GM19463 (cell line): Measurements from ENCODE around the gene GNPDA2.
A peak's percentile ranks its signal among the peaks of the same experiment; 100 is the strongest.

Experiments
- ATAC-seq: cut with Tn5 transposase; IDR thresholded peaks from one replicate; pipeline ENCODE4 v1.9.1; 2021; ENCODE audit warnings: mild to moderate bottlenecking, moderate library complexity; ENCODE audit not compliant: unreplicated experiment

GNPDA2 gene

DNA sequence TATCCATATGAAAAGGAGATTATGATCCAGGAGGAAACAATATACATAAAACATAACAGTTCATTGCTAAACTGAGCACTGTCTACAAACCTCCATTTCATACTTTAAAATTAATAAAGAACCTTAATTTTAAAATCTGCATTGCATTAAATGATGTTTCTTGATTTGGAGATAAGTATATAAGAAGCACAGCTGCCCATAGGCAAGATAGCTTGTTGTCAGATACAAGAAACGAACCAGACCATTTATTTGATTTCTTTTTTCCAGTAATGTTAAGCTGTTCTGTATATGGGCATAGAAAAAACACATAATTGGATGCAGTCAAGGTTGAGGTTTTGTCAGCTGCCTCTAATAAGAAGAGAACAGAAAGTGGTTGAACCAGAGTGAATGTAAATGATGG, 41.7 kb downstream of the GNPDA2 start:
- ATAC-seq = no peak

DNA sequence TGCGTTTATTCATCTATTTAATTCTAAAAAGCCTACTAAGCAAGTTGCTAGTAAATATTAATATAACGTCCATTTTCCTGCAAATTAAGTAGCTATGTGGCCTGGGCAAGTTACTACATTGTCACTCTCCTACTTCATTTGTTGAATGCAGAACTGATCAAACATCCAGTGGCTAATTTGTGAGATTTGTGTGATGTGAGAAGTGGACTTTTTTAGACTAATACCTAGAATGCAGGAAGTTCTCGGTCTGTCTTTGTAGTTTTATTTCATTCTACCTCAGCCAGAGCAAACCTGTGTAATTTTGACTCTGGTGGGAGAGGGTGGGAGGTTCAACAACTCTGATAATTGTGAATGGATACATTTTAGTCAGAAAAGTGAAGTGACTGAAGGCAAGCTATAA, 47.3 kb downstream of the GNPDA2 start:
- ATAC-seq = no peak

DNA sequence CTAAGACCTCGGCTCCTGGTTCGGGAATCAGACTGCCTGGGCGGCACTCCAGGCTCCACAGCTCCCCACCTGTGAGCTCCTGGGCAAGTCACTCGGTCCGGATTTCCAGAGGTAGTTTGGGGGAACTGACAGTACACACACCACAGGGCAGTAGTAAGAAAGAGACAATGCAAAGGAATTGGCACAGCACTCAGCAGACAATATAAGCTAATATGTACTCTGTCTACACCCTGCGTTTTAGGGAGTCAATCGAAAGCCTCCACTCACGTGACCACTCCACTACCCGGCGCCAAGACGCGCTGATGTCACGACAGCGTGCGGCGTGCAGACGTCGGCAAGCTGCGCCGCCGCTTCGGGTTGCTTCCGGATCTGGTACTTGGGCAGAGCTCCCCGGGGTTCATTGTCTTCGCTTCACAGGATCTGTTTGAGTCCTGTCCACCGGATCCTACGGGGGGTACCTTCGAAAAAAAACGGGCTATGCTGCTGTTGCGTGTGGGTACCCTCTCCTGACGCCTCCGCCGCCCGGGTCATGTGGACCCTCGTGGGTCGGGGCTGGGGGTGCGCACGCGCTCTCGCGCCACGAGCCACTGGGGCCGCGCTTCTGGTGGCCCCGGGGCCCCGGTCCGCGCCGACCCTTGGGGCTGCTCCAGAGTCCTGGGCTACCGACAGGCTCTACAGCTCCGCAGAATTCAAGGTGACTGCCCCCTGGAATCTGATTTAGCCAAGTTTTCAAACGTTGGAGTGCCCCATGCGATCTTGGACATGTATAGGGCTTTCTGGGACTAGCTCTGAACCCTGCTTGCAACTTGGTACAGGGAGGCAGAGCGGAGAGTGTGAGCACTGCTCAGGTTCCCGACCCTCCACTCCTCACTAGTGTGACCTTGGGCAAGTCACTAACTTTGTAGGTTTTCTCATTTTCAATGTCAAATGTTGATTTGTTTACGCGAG, 48.0 kb downstream of the GNPDA2 start, which contains the start of gene GUF1:
Gene GUF1 (plus strand): TSS at position 327 of the 948 bp plus-strand sequence. CDS start 203 bp downstream, at position 530.
- peak; percentile 95 for ATAC-seq

DNA sequence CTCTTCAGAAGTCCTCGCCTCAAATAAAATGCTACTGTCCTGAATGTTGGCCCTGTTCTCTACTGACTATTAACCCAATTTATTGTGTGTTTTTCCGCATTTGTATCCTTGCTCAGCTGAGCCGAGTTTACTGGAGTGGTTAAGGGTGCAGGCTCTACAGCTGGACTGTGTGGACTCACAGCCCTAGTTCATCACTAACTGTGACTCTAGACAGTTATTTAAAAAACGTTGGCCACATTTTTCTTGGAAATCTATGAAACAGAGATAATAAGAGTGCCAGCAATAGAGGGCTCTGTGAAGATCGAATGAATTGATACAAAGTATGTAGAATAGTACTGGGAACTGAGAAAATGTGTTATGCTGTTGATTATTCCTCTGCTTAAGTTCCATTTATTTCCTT, 51.0 kb downstream of the GNPDA2 start:
- no peak for ATAC-seq

DNA sequence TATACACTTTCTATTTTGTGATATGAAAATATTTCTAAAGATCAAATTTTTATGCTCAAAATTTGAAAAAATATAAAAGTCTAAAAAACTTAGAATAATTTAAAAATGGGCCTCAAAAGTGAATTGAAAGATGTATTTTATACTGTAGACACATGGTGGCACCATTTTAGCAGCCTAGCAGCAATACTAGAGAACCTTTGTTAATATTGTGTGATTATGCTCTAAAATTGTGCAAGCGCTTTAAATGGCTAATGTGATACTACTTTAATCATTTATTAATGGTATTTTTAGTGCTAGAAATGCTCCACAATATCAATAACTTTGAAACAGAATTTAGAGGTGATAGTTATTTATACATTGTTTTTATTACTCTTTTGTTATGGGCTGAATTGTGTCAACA, 51.9 kb downstream of the GNPDA2 start:
- no peak for ATAC-seq

DNA sequence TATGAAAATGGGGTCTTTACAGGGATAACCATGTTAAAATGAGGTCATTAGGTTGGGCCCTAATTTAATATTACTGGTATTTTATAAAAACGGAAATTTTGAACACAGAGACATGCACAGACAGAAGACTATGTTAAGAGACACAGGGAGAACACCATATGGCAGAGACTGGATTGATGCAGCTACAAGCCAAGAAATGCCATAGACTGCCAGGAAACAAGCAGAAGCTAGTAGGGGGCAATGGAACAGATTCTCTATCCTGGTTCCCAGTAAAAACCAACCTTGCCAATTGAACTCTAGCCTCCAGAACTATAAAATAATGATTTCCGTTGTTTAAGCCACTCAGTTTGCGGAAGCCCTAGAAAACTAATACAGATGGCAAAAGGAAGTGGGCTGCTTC, 54.7 kb downstream of the GNPDA2 start:
- no peak for ATAC-seq

DNA sequence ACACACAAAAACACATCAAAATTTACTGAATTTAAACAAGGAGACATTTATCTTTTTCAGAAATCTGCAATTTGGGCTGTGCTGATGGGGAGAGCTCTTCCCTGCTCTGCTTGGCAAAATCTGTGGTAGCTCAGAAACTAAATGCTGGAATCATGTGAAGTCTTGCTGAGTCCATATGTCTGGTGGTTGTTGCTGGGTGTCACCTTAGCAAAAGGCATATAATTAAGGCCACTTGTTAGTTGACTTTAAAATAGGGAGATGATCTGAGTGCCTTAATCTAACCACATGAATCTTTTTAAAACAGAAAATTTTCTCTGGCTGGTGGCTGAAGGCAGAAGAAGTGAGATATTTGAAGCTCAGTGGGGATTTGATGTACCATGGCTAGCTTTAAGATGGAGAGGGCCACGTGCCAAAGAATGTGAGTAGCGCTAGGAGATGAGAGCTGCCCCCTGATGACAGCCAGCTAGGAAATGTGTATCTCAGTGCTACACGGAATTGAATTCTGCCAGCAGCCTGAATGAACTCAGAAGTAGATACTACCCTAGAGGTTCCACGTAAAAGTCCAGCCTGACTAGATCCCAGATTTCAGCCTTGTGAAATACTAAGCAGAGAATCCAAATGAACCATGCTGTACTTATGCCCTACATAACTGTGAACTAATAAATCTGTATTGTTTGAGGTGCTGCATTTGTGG, 55.7 kb downstream of the GNPDA2 start:
- ATAC-seq = no peak

DNA sequence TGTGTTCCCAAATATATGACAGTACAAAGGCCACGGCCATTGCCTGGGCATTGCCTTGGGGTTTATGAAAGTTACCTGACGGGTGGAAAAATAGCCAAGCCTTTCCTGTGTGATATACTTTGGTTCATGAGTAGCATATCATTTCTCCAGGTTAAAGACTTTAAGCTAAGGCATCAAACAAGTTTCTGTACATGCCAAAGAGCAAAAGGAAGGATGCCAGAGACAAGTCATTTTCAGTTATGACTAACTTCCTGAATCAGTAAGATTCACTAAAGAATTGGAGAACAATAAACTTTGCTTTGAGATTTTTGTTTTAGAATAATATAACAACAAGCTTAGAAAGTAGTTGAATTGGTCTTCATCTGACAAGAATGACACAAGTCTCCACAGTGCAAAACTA, 57.8 kb downstream of the GNPDA2 start:
- ATAC-seq = no peak

DNA sequence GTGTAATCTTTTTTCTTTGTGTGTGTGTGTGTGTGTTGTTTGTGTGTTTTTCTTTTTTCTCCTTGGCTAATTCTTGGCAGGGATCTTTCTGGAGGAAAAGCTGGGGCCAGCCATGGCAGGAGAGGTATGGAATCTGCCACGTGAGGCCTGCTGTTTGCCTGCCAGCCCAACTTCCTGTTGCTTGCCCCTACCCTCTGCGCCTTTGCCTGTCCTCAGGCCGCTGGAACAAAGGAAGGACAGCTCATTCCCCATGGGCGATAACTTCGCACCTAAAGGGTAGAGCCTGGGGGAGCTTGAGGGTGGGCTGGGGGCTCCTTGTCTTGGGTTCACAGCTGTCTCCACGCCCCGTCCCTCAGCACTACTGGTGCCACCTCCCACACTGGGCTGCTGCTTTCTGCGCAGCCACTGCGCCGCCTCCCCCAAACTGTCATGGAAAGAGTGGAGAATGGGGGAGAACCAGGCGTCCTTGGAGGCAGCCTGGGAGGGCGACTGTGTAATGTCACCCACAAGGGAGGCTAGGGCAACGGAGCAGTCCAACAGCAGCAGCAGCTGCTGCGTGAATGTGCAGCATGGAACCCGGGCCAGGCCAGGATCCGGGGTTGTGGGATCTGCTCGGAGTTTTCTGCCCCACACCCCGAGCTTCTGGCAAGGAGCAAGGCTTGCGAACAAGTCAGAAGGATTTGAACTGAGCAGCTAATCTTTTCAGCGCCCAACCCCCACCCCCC, 62.7 kb downstream of the GNPDA2 start:
- no peak for ATAC-seq

DNA sequence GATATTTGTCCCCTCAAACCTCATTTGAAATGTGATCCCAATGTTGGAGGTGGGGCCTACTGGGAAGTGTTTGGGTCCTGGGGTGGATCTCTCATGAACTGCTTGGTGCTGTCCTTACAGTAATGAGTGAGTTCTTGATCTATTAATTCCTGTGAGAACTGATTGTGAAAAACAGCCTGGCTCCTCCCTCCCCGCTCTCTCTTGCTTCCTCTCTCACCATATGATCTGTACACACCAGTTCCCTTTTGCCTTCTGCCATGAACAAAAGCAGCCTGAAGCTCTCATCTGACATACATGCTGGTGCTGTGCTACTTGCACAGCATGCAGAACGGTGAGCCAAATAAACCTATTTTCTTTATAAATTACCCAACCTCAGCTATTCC, 63.7 kb downstream of the GNPDA2 start:
- no peak for ATAC-seq

DNA sequence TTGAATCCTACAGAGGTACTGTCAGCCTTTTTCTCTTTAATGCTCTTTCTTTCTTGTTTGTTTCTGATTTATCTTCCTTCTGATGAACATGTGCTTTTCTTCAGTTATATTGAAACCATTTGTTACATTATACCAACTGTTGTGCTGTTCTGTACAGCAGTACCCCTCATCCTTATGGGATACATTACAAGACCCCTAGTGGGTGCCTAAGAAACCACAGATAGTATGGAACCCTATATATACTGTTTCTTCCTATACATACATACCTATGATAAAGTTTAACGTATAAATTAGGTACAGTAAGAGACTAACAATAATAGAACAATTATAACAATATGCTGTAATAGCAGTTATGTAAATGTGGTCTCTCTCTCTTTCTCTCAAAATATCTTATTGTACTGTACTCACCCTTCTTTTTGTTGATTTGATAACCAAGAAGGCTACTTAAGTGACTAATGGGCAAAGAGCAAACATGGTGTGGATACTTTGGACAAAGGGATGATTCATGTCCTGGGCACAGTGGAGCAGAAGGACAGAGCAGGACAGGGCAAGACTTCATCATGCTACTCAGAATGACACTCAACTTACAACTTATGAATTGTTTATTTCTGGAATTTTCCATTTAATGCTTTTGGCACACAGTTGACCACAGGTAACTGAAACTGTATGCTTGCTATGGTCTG, 64.3 kb downstream of the GNPDA2 start:
- ATAC-seq = no peak

DNA sequence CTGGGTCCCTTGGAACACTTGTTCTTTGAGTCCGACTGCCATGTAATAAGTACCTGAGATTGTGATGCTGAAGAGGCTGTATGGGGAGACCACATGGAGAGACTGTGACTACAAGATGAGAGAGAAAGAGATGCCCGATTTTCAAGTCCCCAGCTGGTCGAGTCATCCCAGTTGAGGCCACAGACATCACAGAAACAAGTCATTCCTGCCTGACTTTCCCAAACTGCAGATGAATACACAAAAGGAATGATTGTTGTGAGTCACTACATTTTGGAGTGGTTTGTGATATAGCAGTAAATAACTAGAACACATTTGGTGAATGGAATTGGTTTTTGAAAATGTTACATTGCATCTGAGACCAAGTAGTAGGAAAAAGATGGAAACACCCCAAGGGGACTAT, 66.0 kb downstream of the GNPDA2 start:
- ATAC-seq = no peak

DNA sequence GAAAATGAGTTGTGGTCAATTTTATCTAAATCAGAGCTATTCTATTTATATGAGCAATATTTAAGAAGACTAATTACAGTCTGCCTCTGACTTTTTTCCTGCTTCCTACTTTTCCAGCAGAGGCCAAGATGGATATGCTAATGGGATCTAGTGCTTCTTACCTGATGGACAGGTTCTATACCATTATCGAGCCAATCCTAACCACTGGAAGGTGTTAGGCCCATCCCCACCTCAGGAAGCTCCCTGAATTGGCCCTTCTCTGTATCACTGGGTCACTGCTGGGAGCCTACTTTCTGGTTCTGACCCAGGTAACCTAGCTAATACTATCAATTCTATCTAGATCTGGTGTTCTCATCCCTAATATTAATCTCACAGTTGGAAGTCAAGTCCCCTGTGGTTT, 74.4 kb downstream of the GNPDA2 start:
- no peak for ATAC-seq
